GM19397 (cell line): ENCODE data around the gene TERB2.
"Not testable (repeated sequence)": the region's sequence is repeated elsewhere in the genome, so short reads cannot be mapped to it uniquely, and the experiment has no call there.

Source experiments
- ATAC-seq: cut with Tn5 transposase; IDR thresholded peaks from one replicate; pipeline ENCODE4 v1.9.1; 2021; ENCODE audit warnings: mild to moderate bottlenecking, moderate library complexity; ENCODE audit not compliant: unreplicated experiment

The TERB2 gene

GRCh38 chr15:44956388-44956787, at the start of gene TERB2:
TSS of gene TERB2 (plus strand) at chr15:44956687. CDS start at chr15:44956719, 32 bp downstream.
- no peak for ATAC-seq

GRCh38 chr15:44909423-44909822, 47.1 kb upstream of the TERB2 start:
- ATAC-seq, result no peak

- no peak for ATAC-seq
Measured at GRCh38 chr15:44910981-44911625, 45.4 kb upstream of the TERB2 start.

- ATAC-seq, result not testable (repeated sequence)
Measured at GRCh38 chr15:44912186-44912585, 44.3 kb upstream of the TERB2 start.

- ATAC-seq, result not testable (repeated sequence)
Measured at GRCh38 chr15:44912974-44913448, 43.5 kb upstream of the TERB2 start.

GRCh38 chr15:44918136-44918535, 38.4 kb upstream of the TERB2 start:
- ATAC-seq, result no peak

GRCh38 chr15:44928658-44929057, 27.8 kb upstream of the TERB2 start:
- ATAC-seq, result not testable (repeated sequence)

GRCh38 chr15:44930283-44930682, 26.2 kb upstream of the TERB2 start:
- not testable (repeated sequence) for ATAC-seq

- not testable (repeated sequence) for ATAC-seq
Measured at GRCh38 chr15:44958302-44958701, 1.8 kb downstream of the TERB2 start.

- no peak for ATAC-seq
Measured at GRCh38 chr15:44968475-44968874, 12.0 kb downstream of the TERB2 start.

GRCh38 chr15:44971036-44971435, 14.5 kb downstream of the TERB2 start:
- ATAC-seq, result no peak

GRCh38 chr15:44976183-44976582, 19.7 kb downstream of the TERB2 start:
- ATAC-seq, result not testable (repeated sequence)

- not testable (repeated sequence) for ATAC-seq
Measured at GRCh38 chr15:44977781-44978180, 21.3 kb downstream of the TERB2 start.

GRCh38 chr15:44979617-44980339, 23.3 kb downstream of the TERB2 start:
- ATAC-seq, result not testable (repeated sequence)

- ATAC-seq, result not testable (repeated sequence)
Measured at GRCh38 chr15:44984144-44984543, 27.7 kb downstream of the TERB2 start.

GRCh38 chr15:44986346-44987055, 30.0 kb downstream of the TERB2 start:
- not testable (repeated sequence) for ATAC-seq

GRCh38 chr15:44987711-44988110, 31.2 kb downstream of the TERB2 start:
- not testable (repeated sequence) for ATAC-seq

GRCh38 chr15:44988184-44988869, 31.8 kb downstream of the TERB2 start:
- not testable (repeated sequence) for ATAC-seq

GRCh38 chr15:44988870-44989219, 32.4 kb downstream of the TERB2 start:
- not testable (repeated sequence) for ATAC-seq

- ATAC-seq, result not testable (repeated sequence)
Measured at GRCh38 chr15:44997632-44998031, 41.1 kb downstream of the TERB2 start.

GRCh38 chr15:44999105-44999504, 42.6 kb downstream of the TERB2 start:
- ATAC-seq, result no peak
